Measurements from ENCODE around the gene ARHGAP23.

Gene ARHGAP23

GRCh38 chr17:38461683-38462082 is 33.4 kb downstream of the ARHGAP23 start:
- DNase-seq, result no peak
- Histone ChIP-seq H3K4ac (ENCODE audit: low read depth, low read length) (no peak overlapping the region), H3K36me3 (ENCODE audit: control insufficient read depth, insufficient read depth, low read length) (peaks cover 3% of the 10 kb centered on the region), H3K79me1 (ENCODE audit: low read length) (peaks cover 6% of the 10 kb centered on the region), H3K27ac (ENCODE audit: low read depth, low read length) (no peak overlapping the region), H3K4me3 (ENCODE audit: low read length) (no peak overlapping the region), H4K5ac (ENCODE audit: low read length) (no peak overlapping the region), H3K27me3 (ENCODE audit: insufficient read depth, low read length, poor library complexity) (no peaks in the 10 kb centered on the region), H2AK5ac (ENCODE audit: low read length) (no peak overlapping the region), H3K79me2 (ENCODE audit: control insufficient read depth, insufficient read depth, low read length) (peaks cover 7% of the 10 kb centered on the region), H4K8ac (ENCODE audit: low read depth, low read length) (no peak overlapping the region), H2BK120ac (ENCODE audit: low read depth, low read length) (no peak overlapping the region), H3K23ac (ENCODE audit: low read length) (no peak overlapping the region), H2BK5ac (ENCODE audit: low read length) (no peak overlapping the region), H3K9ac (ENCODE audit: low read length) (no peak overlapping the region), H3K18ac (ENCODE audit: low read length) (no peak overlapping the region), H3K56ac (ENCODE audit: low read length) (no peak overlapping the region), H2BK15ac (replicated peaks; ENCODE audit: low read depth) (no peak overlapping the region), H3K4me1 (ENCODE audit: control insufficient read depth, low read depth, low read length) (no peaks in the 10 kb centered on the region), H3K4me2 (ENCODE audit: low read length) (no peak overlapping the region)
- no CpG with 5 or more reads among the region's 7 CpGs for WGBS (ENCODE audit: extremely low coverage, insufficient coverage, low lambda C conversion rate)

- no CpG with 5 or more reads among the region's 8 CpGs for WGBS (ENCODE audit: extremely low coverage, insufficient coverage, low lambda C conversion rate)
- H3K79me2 ChIP-seq (ENCODE audit: control insufficient read depth, insufficient read depth, low read length), result no peaks in the 10 kb centered on the region
Measured at GRCh38 chr17:38463451-38463858, 35.2 kb downstream of the ARHGAP23 start.

GRCh38 chr17:38464251-38464722 is 36.0 kb downstream of the ARHGAP23 start:
- H2BK15ac ChIP-seq (replicated peaks; ENCODE audit: low read depth), result no peak overlapping the region
- no peak overlapping the region for H3K23ac ChIP-seq (ENCODE audit: low read length)
- H2AK5ac ChIP-seq (ENCODE audit: low read length), result no peak overlapping the region
- H3K4me1 ChIP-seq (ENCODE audit: control insufficient read depth, low read depth, low read length), result no peaks in the 10 kb centered on the region
- DNase-seq, result no peak
- H3K56ac ChIP-seq (ENCODE audit: low read length), result no peak overlapping the region
- no peak overlapping the region for H3K18ac ChIP-seq (ENCODE audit: low read length)
- H3K4me2 ChIP-seq (ENCODE audit: low read length), result no peak overlapping the region
- no peaks in the 10 kb centered on the region for H3K79me2 ChIP-seq (ENCODE audit: control insufficient read depth, insufficient read depth, low read length)
- no peak overlapping the region for H3K27ac ChIP-seq (ENCODE audit: low read depth, low read length)
- peaks cover 3% of the 10 kb centered on the region for H3K36me3 ChIP-seq (ENCODE audit: control insufficient read depth, insufficient read depth, low read length)
- no peak overlapping the region for H4K5ac ChIP-seq (ENCODE audit: low read length)
- H3K79me1 ChIP-seq (ENCODE audit: low read length), result no peaks in the 10 kb centered on the region
- no peak overlapping the region for H3K4ac ChIP-seq (ENCODE audit: low read depth, low read length)
- no peak overlapping the region for H3K9ac ChIP-seq (ENCODE audit: low read length)
- no peaks in the 10 kb centered on the region for H3K27me3 ChIP-seq (ENCODE audit: insufficient read depth, low read length, poor library complexity)
- H2BK120ac ChIP-seq (ENCODE audit: low read depth, low read length), result no peak overlapping the region
- no peak overlapping the region for H2BK5ac ChIP-seq (ENCODE audit: low read length)
- H4K8ac ChIP-seq (ENCODE audit: low read depth, low read length), result no peak overlapping the region
- no peak overlapping the region for H3K4me3 ChIP-seq (ENCODE audit: low read length)
- WGBS (ENCODE audit: extremely low coverage, insufficient coverage, low lambda C conversion rate), result no CpG with 5 or more reads among the region's 9 CpGs

More at GRCh38 chr17:38463451-38463858, 35.2 kb downstream of the ARHGAP23 start:
- H3K27ac ChIP-seq (ENCODE audit: low read depth, low read length), result no peak overlapping the region
- H3K56ac ChIP-seq (ENCODE audit: low read length), result no peak overlapping the region
- H3K4me3 ChIP-seq (ENCODE audit: low read length), result no peak overlapping the region
- H3K18ac ChIP-seq (ENCODE audit: low read length), result no peak overlapping the region
- no peak overlapping the region for H3K4me2 ChIP-seq (ENCODE audit: low read length)
- H2BK120ac ChIP-seq (ENCODE audit: low read depth, low read length), result no peak overlapping the region
- no peak overlapping the region for H4K5ac ChIP-seq (ENCODE audit: low read length)
- H2AK5ac ChIP-seq (ENCODE audit: low read length), result no peak overlapping the region
- no peak overlapping the region for H3K23ac ChIP-seq (ENCODE audit: low read length)
- H3K36me3 ChIP-seq (ENCODE audit: control insufficient read depth, insufficient read depth, low read length), result peaks cover 3% of the 10 kb centered on the region
- H2BK5ac ChIP-seq (ENCODE audit: low read length), result no peak overlapping the region
- no peaks in the 10 kb centered on the region for H3K79me1 ChIP-seq (ENCODE audit: low read length)
- H3K4ac ChIP-seq (ENCODE audit: low read depth, low read length), result no peak overlapping the region
- no peaks in the 10 kb centered on the region for H3K4me1 ChIP-seq (ENCODE audit: control insufficient read depth, low read depth, low read length)
- H4K8ac ChIP-seq (ENCODE audit: low read depth, low read length), result no peak overlapping the region
- H2BK15ac ChIP-seq (replicated peaks; ENCODE audit: low read depth), result no peak overlapping the region
- no peaks in the 10 kb centered on the region for H3K27me3 ChIP-seq (ENCODE audit: insufficient read depth, low read length, poor library complexity)
- no peak for DNase-seq
- H3K9ac ChIP-seq (ENCODE audit: low read length), result no peak overlapping the region

- H3K9ac ChIP-seq (ENCODE audit: low read length), result no peak overlapping the region
- no peak overlapping the region for H2BK120ac ChIP-seq (ENCODE audit: low read depth, low read length)
- H3K27me3 ChIP-seq (ENCODE audit: insufficient read depth, low read length, poor library complexity), result no peaks in the 10 kb centered on the region
- no peaks in the 10 kb centered on the region for H3K79me2 ChIP-seq (ENCODE audit: control insufficient read depth, insufficient read depth, low read length)
- H3K18ac ChIP-seq (ENCODE audit: low read length), result no peak overlapping the region
- H3K79me1 ChIP-seq (ENCODE audit: low read length), result no peaks in the 10 kb centered on the region
- no peak overlapping the region for H2BK15ac ChIP-seq (replicated peaks; ENCODE audit: low read depth)
- peaks cover 3% of the 10 kb centered on the region for H3K36me3 ChIP-seq (ENCODE audit: control insufficient read depth, insufficient read depth, low read length)
- no peak overlapping the region for H3K27ac ChIP-seq (ENCODE audit: low read depth, low read length)
- H4K8ac ChIP-seq (ENCODE audit: low read depth, low read length), result no peak overlapping the region
- no peak overlapping the region for H2AK5ac ChIP-seq (ENCODE audit: low read length)
- no peaks in the 10 kb centered on the region for H3K4me1 ChIP-seq (ENCODE audit: control insufficient read depth, low read depth, low read length)
- no peak for DNase-seq
- H3K23ac ChIP-seq (ENCODE audit: low read length), result no peak overlapping the region
- WGBS (ENCODE audit: extremely low coverage, insufficient coverage, low lambda C conversion rate), result no CpG with 5 or more reads among the region's 28 CpGs
- no peak overlapping the region for H3K56ac ChIP-seq (ENCODE audit: low read length)
- no peak overlapping the region for H3K4me2 ChIP-seq (ENCODE audit: low read length)
- no peak overlapping the region for H4K5ac ChIP-seq (ENCODE audit: low read length)
- H3K4ac ChIP-seq (ENCODE audit: low read depth, low read length), result no peak overlapping the region
- no peak overlapping the region for H2BK5ac ChIP-seq (ENCODE audit: low read length)
- no peak overlapping the region for H3K4me3 ChIP-seq (ENCODE audit: low read length)
Measured at GRCh38 chr17:38464723-38465390, 36.6 kb downstream of the ARHGAP23 start.

GRCh38 chr17:38465391-38466345 is 37.4 kb downstream of the ARHGAP23 start:
- no peak overlapping the region for H3K18ac ChIP-seq (ENCODE audit: low read length)
- no peak overlapping the region for H3K4ac ChIP-seq (ENCODE audit: low read depth, low read length)
- no peak overlapping the region for H4K8ac ChIP-seq (ENCODE audit: low read depth, low read length)
- no peak overlapping the region for H3K23ac ChIP-seq (ENCODE audit: low read length)
- no peak overlapping the region for H2AK5ac ChIP-seq (ENCODE audit: low read length)
- WGBS (ENCODE audit: extremely low coverage, insufficient coverage, low lambda C conversion rate), result no CpG with 5 or more reads among the region's 23 CpGs
- H2BK15ac ChIP-seq (replicated peaks; ENCODE audit: low read depth), result no peak overlapping the region
- no peaks in the 10 kb centered on the region for H3K27me3 ChIP-seq (ENCODE audit: insufficient read depth, low read length, poor library complexity)
- H3K27ac ChIP-seq (ENCODE audit: low read depth, low read length), result no peak overlapping the region
- no peak overlapping the region for H2BK120ac ChIP-seq (ENCODE audit: low read depth, low read length)
- H3K36me3 ChIP-seq (ENCODE audit: control insufficient read depth, insufficient read depth, low read length), result peaks cover 3% of the 10 kb centered on the region
- no peak overlapping the region for H3K9ac ChIP-seq (ENCODE audit: low read length)
- H3K4me2 ChIP-seq (ENCODE audit: low read length), result no peak overlapping the region
- H3K79me1 ChIP-seq (ENCODE audit: low read length), result no peaks in the 10 kb centered on the region
- no peak overlapping the region for H2BK5ac ChIP-seq (ENCODE audit: low read length)
- DNase-seq, result no peak
- H3K4me3 ChIP-seq (ENCODE audit: low read length), result no peak overlapping the region
- H3K56ac ChIP-seq (ENCODE audit: low read length), result no peak overlapping the region
- no peaks in the 10 kb centered on the region for H3K79me2 ChIP-seq (ENCODE audit: control insufficient read depth, insufficient read depth, low read length)
- no peak overlapping the region for H4K5ac ChIP-seq (ENCODE audit: low read length)
- no peaks in the 10 kb centered on the region for H3K4me1 ChIP-seq (ENCODE audit: control insufficient read depth, low read depth, low read length)
